Measurements from ENCODE around the gene PAQR4. TPM values are rescaled to one million over a fixed set of nuclear protein-coding genes. Genes with fewer than 3 reads are reported as not detected.

PAQR4 gene
- total RNA-seq, 1 donor from 2014 or later = 7.4 TPM

GRCh38 chr16:3008690-3009037 lies 39.5 kb downstream of the PAQR4 start:
- peaks cover 22% of the 10 kb centered on the region for H3K4me1 ChIP-seq
- no peak for TF ChIP-seq CTCF (IDR thresholded peaks at IDR 0.05)
- DNase-seq = no peak
- no peak overlapping the region for H3K4me3 ChIP-seq
- no peak for ATAC-seq
- peaks cover 32% of the 10 kb centered on the region for H3K27me3 ChIP-seq
- intact Hi-C loops (cut with DNase I) = no loop called here
- no peak overlapping the region for H3K27ac ChIP-seq
- no peaks in the 10 kb centered on the region for H3K36me3 ChIP-seq
- H3K9me3 ChIP-seq = no peaks in the 10 kb centered on the region

- intact Hi-C loops (cut with DNase I) = no loop called here
- peaks cover 33% of the 10 kb centered on the region for H3K27me3 ChIP-seq
- H3K4me1 ChIP-seq = peaks cover 22% of the 10 kb centered on the region
- TF ChIP-seq CTCF (IDR thresholded peaks at IDR 0.05) = no peak
- peak overlapping the region; percentile 78 for H3K27ac ChIP-seq
- DNase-seq = peak; percentile 90
- no peaks in the 10 kb centered on the region for H3K36me3 ChIP-seq
- no peak overlapping the region for H3K4me3 ChIP-seq
- H3K9me3 ChIP-seq = no peaks in the 10 kb centered on the region
- ATAC-seq = peak; percentile 71
Measured at GRCh38 chr16:3009568-3010390, 40.6 kb downstream of the PAQR4 start.

GRCh38 chr16:3010510-3010909 lies 41.4 kb downstream of the PAQR4 start:
- Histone ChIP-seq H3K27ac (peak overlapping the region; percentile 78), H3K4me3 (no peak overlapping the region), H3K36me3 (no peaks in the 10 kb centered on the region), H3K4me1 (peaks cover 22% of the 10 kb centered on the region), H3K27me3 (peaks cover 29% of the 10 kb centered on the region), H3K9me3 (no peaks in the 10 kb centered on the region)
- DNase-seq (no peak), ATAC-seq (no peak)
- intact Hi-C loops (cut with DNase I) = no loop called here
- TF ChIP-seq CTCF (IDR thresholded peaks at IDR 0.05) = no peak

GRCh38 chr16:3012246-3012645 lies 43.1 kb downstream of the PAQR4 start:
- no peak for ATAC-seq
- no peak for TF ChIP-seq CTCF (IDR thresholded peaks at IDR 0.05)
- peaks cover 22% of the 10 kb centered on the region for H3K27me3 ChIP-seq
- no peak for DNase-seq
- H3K27ac ChIP-seq = no peak overlapping the region
- no peaks in the 10 kb centered on the region for H3K9me3 ChIP-seq
- no peaks in the 10 kb centered on the region for H3K36me3 ChIP-seq
- intact Hi-C loops (cut with DNase I) = no loop called here
- no peak overlapping the region for H3K4me3 ChIP-seq
- peaks cover 19% of the 10 kb centered on the region for H3K4me1 ChIP-seq

- H3K27ac ChIP-seq = no peak within 1 kb of the TSS
- ATAC-seq (peak; percentile 69), DNase-seq (peak; percentile 83)
- no peak for TF ChIP-seq CTCF (IDR thresholded peaks at IDR 0.05)
- intact Hi-C loops (cut with DNase I) = no loop called here
- H3K9me3 ChIP-seq = no peaks in the 10 kb centered on the region
- no peaks in the 10 kb centered on the region for H3K36me3 ChIP-seq
- no peak within 1 kb of the TSS for H3K4me3 ChIP-seq
- H3K4me1 ChIP-seq = peaks cover 14% of the 10 kb centered on the region
- H3K27me3 ChIP-seq = peaks cover 27% of the 10 kb centered on the region
Measured at GRCh38 chr16:3012828-3013420, 43.8 kb downstream of the PAQR4 start, which contains the start of gene CLDN9. Gene CLDN9, plus strand, starts transcription at chr16:3012923. Its CDS starts 440 bp downstream, at chr16:3013363.

Measured in upper lobe of right lung (tissue), 1 donor.